K562 (cell line): Measurements from ENCODE around the gene C1QTNF6. TPM values are rescaled to one million over a fixed set of nuclear protein-coding genes. Genes with fewer than 3 reads are reported as not detected.
A peak's percentile ranks its signal among the peaks of the same experiment; 100 is the strongest.

ENCODE experiments used
- BACH1 ChIP-seq: fragments of 200-800 bp; sonication (Bioruptor generic); IDR thresholded peaks from 2 replicates; pipeline ENCODE4 v1.6.1; 2016; ENCODE audit warnings: missing genetic modification characterization, missing compliant biosample characterization
- CBX3 ChIP-seq, 2 experiments: IDR thresholded peaks; 1 replicate in 1 of 2; 2 replicates in 1 of 2; pipeline ENCODE4 v1.6.1; 2012; ENCODE audit warnings: inconsistent platforms in 2 of 2, low read length in 2 of 2, borderline replicate concordance in 1 of 2, control low read depth in 1 of 2
- CCNT2 ChIP-seq: IDR thresholded peaks from 2 replicates; pipeline ENCODE4 v1.6.1; 2011; ENCODE audit warnings: borderline replicate concordance, low read depth, mild to moderate bottlenecking, moderate library complexity, mixed read lengths, low read length; ENCODE audit not compliant: insufficient read length; ENCODE audit errors: extremely low read depth
- COPS2 ChIP-seq: fragments of 450-650 bp; conservative IDR thresholded peaks from 2 replicates; pipeline ENCODE4 v1.6.1; 2016; ENCODE audit warnings: mild to moderate bottlenecking, moderate library complexity
- HDAC1 ChIP-seq, 2 experiments: fragments of 450-650 bp; IDR thresholded peaks; 2 replicates each; pipeline ENCODE4 v1.6.1; 2016 to 2017; ENCODE audit warnings: inconsistent platforms in 1 of 2, mild to moderate bottlenecking in 1 of 2, moderate library complexity in 1 of 2
- KDM4B ChIP-seq, 2 experiments: fragments of 450-650 bp in 1 of 2; sonication (generic) in 1 of 2; IDR thresholded peaks; 2 replicates each; pipeline ENCODE4 v1.6.1; 2016 to 2017; ENCODE audit warnings: borderline replicate concordance in 2 of 2, antibody characterized with exemption in 1 of 2, low read depth in 1 of 2, mild to moderate bottlenecking in 1 of 2
- MEIS2 ChIP-seq: fragments of 450-650 bp; IDR thresholded peaks from 2 replicates; pipeline ENCODE4 v1.6.1; 2014; ENCODE audit warnings: mild to moderate bottlenecking; ENCODE audit not compliant: partially characterized antibody
- NR3C1 ChIP-seq: sonication (generic); formaldehyde crosslinking; IDR thresholded peaks from 2 replicates; pipeline ENCODE4 v1.8.1; 2022; ENCODE audit warnings: missing genetic modification reagents
- PTRF ChIP-seq: fragments of 450-650 bp; IDR thresholded peaks from 2 replicates; pipeline ENCODE4 v1.6.1; 2016; ENCODE audit warnings: mild to moderate bottlenecking, missing genetic modification characterization, missing compliant biosample characterization
- SMC3 ChIP-seq: conservative IDR thresholded peaks from 2 replicates; pipeline ENCODE4 v1.6.1; 2011; ENCODE audit warnings: low read depth, low read length, improper control_type of control experiment; ENCODE audit not compliant: insufficient read depth
- STAG1 ChIP-seq: sonication (generic); formaldehyde crosslinking; IDR thresholded peaks from 2 replicates; pipeline ENCODE4 v1.5.0; 2020; ENCODE audit warnings: missing genetic modification reagents, borderline replicate concordance
- TCF3 ChIP-seq: sonication (generic); formaldehyde crosslinking; IDR thresholded peaks from 2 replicates; pipeline ENCODE4 v1.4.0; 2020; ENCODE audit warnings: mild to moderate bottlenecking, missing genetic modification reagents
- TCF7 ChIP-seq: sonication (generic); IDR thresholded peaks from 2 replicates; pipeline ENCODE4 v1.6.1; 2016; ENCODE audit warnings: antibody characterized with exemption, borderline replicate concordance
- TCF7L2 ChIP-seq: fragments of 150-350 bp; IDR thresholded peaks from 2 replicates; pipeline ENCODE4 v1.6.1; 2016; ENCODE audit warnings: low read depth, mild to moderate bottlenecking, low read length, moderate library complexity
- ZBED1 ChIP-seq: IDR thresholded peaks from 2 replicates; pipeline ENCODE4 v1.6.1; 2014
- ZNF143 ChIP-seq: sonication (generic); formaldehyde crosslinking; IDR thresholded peaks from 2 replicates; pipeline ENCODE4 v1.9.0; 2022; ENCODE audit warnings: mild to moderate bottlenecking, missing genetic modification reagents
- ZNF263 ChIP-seq: sonication (generic); formaldehyde crosslinking; IDR thresholded peaks from 2 replicates; pipeline ENCODE4 v1.8.0; 2022; ENCODE audit warnings: mild to moderate bottlenecking, missing genetic modification reagents, borderline replicate concordance
- ZNF561 ChIP-seq: fragments of 450-650 bp; formaldehyde crosslinking; conservative IDR thresholded peaks from 2 replicates; pipeline ENCODE4 v1.4.0; 2020; ENCODE audit warnings: mild to moderate bottlenecking, moderate library complexity
- ZNF707 ChIP-seq: fragments of 250-450 bp; sonication (Bioruptor Pico); conservative IDR thresholded peaks from 2 replicates; pipeline ENCODE4 v1.8.0; 2022; ENCODE audit warnings: inconsistent platforms, mild to moderate bottlenecking, moderate library complexity
- polyA plus RNA-seq, 8 experiments: library from polyadenylated mRNA; depleted of rRNA in 4 of 8; stranded (reverse) in 5 of 8; unstranded in 3 of 8; fragments of >200 nt; fragmentation: Nextera tagmentation in 2 of 8; fragmentation: Illumina TruSeq in 1 of 8; extraction: Ambion mirVana in 2 of 8; extraction: Trizol in 1 of 8; gene quantifications; 2 replicates each; pipeline versions ENCODE4 v1.2.1 to v1.2.3, GENCODE V29; 2011 to 2014; ENCODE audit warnings: inconsistent platforms in 1 of 8, missing spikeins in 1 of 8
- total RNA-seq, 7 experiments: library from RNA; depleted of rRNA in 6 of 7; stranded (reverse); fragments of >200 nt in 6 of 7; fragmentation: Illumina TruSeq in 2 of 7; extraction: Trizol in 2 of 7; gene quantifications; 2 replicates each; pipeline versions ENCODE4 v1.2.1 to v1.2.3, GENCODE V29; 2011 to 2021; ENCODE audit warnings: low replicate concordance in 1 of 7
- TF ChIP-seq, protein P1 (sequence below): fragments of 250-450 bp; sonication (Bioruptor Pico); IDR thresholded peaks from 2 replicates; pipeline ENCODE4 v1.4.0; 2020; ENCODE audit warnings: borderline replicate concordance
- TF ChIP-seq, protein P2 (sequence below): sonication (generic); formaldehyde crosslinking; IDR thresholded peaks from 2 replicates; pipeline ENCODE4 v1.8.1; 2022; ENCODE audit warnings: missing genetic modification reagents
- TF ChIP-seq, protein P3 (sequence below): conservative IDR thresholded peaks from 2 replicates; pipeline ENCODE4 v1.6.1; 2011; ENCODE audit warnings: low read depth, mild to moderate bottlenecking, low read length; ENCODE audit not compliant: control insufficient read depth
- TF ChIP-seq, protein P4 (sequence below): fragments of 250-450 bp; sonication (Bioruptor Pico); IDR thresholded peaks from 2 replicates; pipeline ENCODE4 v1.8.0; 2022; ENCODE audit warnings: moderate library complexity, mild to moderate bottlenecking, inconsistent platforms
- TF ChIP-seq, protein P5 (sequence below): sonication (generic); formaldehyde crosslinking; IDR thresholded peaks from 2 replicates; pipeline ENCODE4 v1.5.0; 2020; ENCODE audit warnings: missing genetic modification reagents

The C1QTNF6 gene
- total and polyA plus RNA-seq, 9 of the 15 experiments (the other 6 are each of a cell fraction or from before 2014, with no cell fraction given): 0.18 to 0.92 (median 0.55) TPM

DNA sequence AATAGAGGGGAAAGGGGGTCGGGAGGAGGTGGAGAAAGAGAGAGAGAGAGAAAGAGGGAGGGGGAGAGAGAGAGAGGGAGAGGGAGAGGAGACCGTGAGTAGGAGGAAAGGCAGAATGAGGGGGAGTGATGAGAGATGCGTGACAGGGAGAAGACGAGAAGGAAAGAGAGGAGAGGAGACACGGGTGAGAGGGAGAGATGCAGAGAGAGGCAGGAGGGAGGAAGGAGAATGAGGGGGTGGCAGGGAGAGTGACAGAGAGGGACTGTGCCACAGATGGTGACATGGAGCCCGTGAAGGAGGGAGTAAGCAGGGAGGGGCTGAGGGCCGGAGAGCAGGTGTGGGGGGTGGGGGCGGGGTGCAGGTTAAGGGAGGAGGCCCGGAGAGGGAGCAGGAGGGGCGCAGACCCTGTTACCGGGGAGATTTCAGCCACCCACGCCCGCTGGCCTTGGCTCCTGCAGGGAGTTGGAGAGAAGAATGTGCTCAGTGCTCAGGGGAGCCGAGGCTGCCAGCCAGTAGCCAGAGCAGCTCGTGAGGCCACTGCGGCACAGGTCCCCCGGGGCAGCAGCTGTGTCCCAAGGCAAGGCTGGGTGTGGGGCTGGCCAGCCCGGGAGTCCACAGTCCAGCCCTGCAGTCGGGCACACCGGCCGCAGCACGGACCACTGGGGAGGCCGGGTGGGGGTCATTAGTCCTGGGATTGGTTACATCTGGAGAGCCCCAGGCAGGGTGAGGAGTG, 24.3 kb upstream of the C1QTNF6 start, which contains the start of gene SSTR3 (continued):
- TF ChIP-seq ZNF707 (CRISPR knock-in tag): no peak
- TF ChIP-seq KDM4B (IDR thresholded peaks at IDR 0.05; ENCODE audit: borderline replicate concordance in 2 of 2, low read depth in 1 of 2): no peak
- no peak for TF ChIP-seq BACH1
- TF ChIP-seq ZNF263: no peak
- TF ChIP-seq, protein P1, sequence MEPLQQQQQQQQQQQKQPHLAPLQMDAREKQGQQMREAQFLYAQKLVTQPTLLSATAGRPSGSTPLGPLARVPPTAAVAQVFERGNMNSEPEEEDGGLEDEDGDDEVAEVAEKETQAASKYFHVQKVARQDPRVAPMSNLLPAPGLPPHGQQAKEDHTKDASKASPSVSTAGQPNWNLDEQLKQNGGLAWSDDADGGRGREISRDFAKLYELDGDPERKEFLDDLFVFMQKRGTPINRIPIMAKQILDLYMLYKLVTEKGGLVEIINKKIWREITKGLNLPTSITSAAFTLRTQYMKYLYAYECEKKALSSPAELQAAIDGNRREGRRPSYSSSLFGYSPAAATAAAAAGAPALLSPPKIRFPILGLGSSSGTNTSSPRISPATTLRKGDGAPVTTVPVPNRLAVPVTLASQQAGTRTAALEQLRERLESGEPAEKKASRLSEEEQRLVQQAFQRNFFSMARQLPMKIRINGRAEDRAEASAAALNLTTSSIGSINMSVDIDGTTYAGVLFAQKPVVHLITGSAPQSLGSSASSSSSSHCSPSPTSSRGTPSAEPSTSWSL: no peak
- TF ChIP-seq, protein P2, sequence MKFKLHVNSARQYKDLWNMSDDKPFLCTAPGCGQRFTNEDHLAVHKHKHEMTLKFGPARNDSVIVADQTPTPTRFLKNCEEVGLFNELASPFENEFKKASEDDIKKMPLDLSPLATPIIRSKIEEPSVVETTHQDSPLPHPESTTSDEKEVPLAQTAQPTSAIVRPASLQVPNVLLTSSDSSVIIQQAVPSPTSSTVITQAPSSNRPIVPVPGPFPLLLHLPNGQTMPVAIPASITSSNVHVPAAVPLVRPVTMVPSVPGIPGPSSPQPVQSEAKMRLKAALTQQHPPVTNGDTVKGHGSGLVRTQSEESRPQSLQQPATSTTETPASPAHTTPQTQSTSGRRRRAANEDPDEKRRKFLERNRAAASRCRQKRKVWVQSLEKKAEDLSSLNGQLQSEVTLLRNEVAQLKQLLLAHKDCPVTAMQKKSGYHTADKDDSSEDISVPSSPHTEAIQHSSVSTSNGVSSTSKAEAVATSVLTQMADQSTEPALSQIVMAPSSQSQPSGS (CRISPR knock-in tag): no peak
- TF ChIP-seq NR3C1 (CRISPR knock-in tag): no peak
- no peak for TF ChIP-seq SMC3
- no peak for TF ChIP-seq ZNF143 (CRISPR knock-in tag)
- peak in 1 of 2 experiments; percentile 22; a peak in 1 of 4 replicates for TF ChIP-seq HDAC1 (IDR thresholded peaks at IDR 0.05)
- peak; percentile 60 for TF ChIP-seq MEIS2
- TF ChIP-seq TCF7L2: no peak
- no peak for TF ChIP-seq TCF3 (CRISPR knock-in tag)
- no peak for TF ChIP-seq COPS2
- TF ChIP-seq, protein P3, sequence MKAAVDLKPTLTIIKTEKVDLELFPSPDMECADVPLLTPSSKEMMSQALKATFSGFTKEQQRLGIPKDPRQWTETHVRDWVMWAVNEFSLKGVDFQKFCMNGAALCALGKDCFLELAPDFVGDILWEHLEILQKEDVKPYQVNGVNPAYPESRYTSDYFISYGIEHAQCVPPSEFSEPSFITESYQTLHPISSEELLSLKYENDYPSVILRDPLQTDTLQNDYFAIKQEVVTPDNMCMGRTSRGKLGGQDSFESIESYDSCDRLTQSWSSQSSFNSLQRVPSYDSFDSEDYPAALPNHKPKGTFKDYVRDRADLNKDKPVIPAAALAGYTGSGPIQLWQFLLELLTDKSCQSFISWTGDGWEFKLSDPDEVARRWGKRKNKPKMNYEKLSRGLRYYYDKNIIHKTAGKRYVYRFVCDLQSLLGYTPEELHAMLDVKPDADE: no peak
- TF ChIP-seq PTRF (tag): no peak
- no peak for TF ChIP-seq ZNF561
- TF ChIP-seq ZBED1: no peak
- TF ChIP-seq TCF7: no peak
- TF ChIP-seq CBX3 (IDR thresholded peaks at IDR 0.05; ENCODE audit: borderline replicate concordance in 1 of 2, low read length in 2 of 2): no peak
- TF ChIP-seq, protein P4, sequence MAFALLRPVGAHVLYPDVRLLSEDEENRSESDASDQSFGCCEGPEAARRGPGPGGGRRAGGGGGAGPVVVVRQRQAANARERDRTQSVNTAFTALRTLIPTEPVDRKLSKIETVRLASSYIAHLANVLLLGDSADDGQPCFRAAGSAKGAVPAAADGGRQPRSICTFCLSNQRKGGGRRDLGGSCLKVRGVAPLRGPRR (CRISPR knock-in tag): no peak
- TF ChIP-seq, protein P5, sequence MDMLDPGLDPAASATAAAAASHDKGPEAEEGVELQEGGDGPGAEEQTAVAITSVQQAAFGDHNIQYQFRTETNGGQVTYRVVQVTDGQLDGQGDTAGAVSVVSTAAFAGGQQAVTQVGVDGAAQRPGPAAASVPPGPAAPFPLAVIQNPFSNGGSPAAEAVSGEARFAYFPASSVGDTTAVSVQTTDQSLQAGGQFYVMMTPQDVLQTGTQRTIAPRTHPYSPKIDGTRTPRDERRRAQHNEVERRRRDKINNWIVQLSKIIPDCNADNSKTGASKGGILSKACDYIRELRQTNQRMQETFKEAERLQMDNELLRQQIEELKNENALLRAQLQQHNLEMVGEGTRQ (CRISPR knock-in tag): no peak
- TF ChIP-seq CCNT2: no peak
- no peak for TF ChIP-seq STAG1 (CRISPR knock-in tag)
